Panc1 (cell line): ENCODE data around the gene SNUPN. TPM values are rescaled to one million over a fixed set of nuclear protein-coding genes. Genes with fewer than 3 reads are reported as not detected.

Experiments used
- ATAC-seq: fragments of 200-7000 bp; cut with Tn5 transposase; 2 replicates; pipeline ENCODE4 v1.9.1; 2020; ENCODE audit warnings: mild to moderate bottlenecking, moderate library complexity
- BruUV-seq: library from RNA; stranded (reverse); fragments of 400-500 nt; replicated peaks from 2 replicates; lab custom pipeline; 2021; lab: Mats Ljungman, UMichigan
- CTCF ChIA-PET: fragments of 300-600 bp; sonication (Branson Sonifier 250); formaldehyde crosslinking; loops from one replicate; lab custom pipeline; 2022; ENCODE audit warnings: antibody characterized with exemption; lab: Charles Lee
- POLR2A ChIA-PET: fragments of 300-600 bp; sonication (Branson Sonifier 250); formaldehyde crosslinking; loops from one replicate; lab custom pipeline; 2022; ENCODE audit warnings: antibody characterized with exemption; lab: Charles Lee
- DNase-seq: peaks from one replicate; pipeline ENCODE4 v3.0.0-alpha.2; 2010; ENCODE audit warnings: low read depth, low spot score
- H3K27ac ChIP-seq: 2 replicates; pipeline ENCODE4 v1.5.1; 2011; ENCODE audit warnings: mild to moderate bottlenecking, low read length, inconsistent platforms
- H3K27me3 ChIP-seq: fragments of 200-500 bp; sonication (Bioruptor generic); 2 replicates; pipeline ENCODE4 v1.6.0; 2014; ENCODE audit warnings: low read length, inconsistent platforms; ENCODE audit not compliant: control insufficient read depth, insufficient read depth
- H3K36me3 ChIP-seq: fragments of 200-500 bp; sonication (Bioruptor generic); 2 replicates; pipeline ENCODE4 v1.5.1; 2014; ENCODE audit warnings: inconsistent platforms, mild to moderate bottlenecking, low read length, moderate library complexity; ENCODE audit not compliant: control insufficient read depth, insufficient read depth
- H3K4me1 ChIP-seq: 2 replicates; pipeline ENCODE4 v1.5.1; 2011; ENCODE audit warnings: inconsistent platforms, mild to moderate bottlenecking, low read length, moderate library complexity; ENCODE audit not compliant: control insufficient read depth, insufficient read depth
- H3K4me3 ChIP-seq, 2 experiments: 2 replicates each; pipeline ENCODE4 v1.5.1; 2011 to 2012; ENCODE audit warnings: low read depth in 2 of 2, low read length in 2 of 2, mild to moderate bottlenecking in 2 of 2, inconsistent platforms in 1 of 2, moderate library complexity in 1 of 2
- H3K9me3 ChIP-seq: fragments of 200-500 bp; sonication (Bioruptor generic); 2 replicates; pipeline ENCODE4 v1.5.1; 2014; ENCODE audit warnings: low read depth, mild to moderate bottlenecking, inconsistent platforms, low read length, moderate library complexity; ENCODE audit not compliant: control insufficient read depth, insufficient read depth
- CTCF ChIP-seq: fragments of 450-650 bp; IDR thresholded peaks from 2 replicates; pipeline ENCODE4 v1.5.1; 2017; ENCODE audit warnings: mild to moderate bottlenecking
- POLR2AphosphoS5 ChIP-seq: IDR thresholded peaks from 2 replicates; pipeline ENCODE4 v1.6.1; 2012; ENCODE audit warnings: mild to moderate bottlenecking, low read depth, low read length, moderate library complexity
- REST ChIP-seq, 2 experiments: IDR thresholded peaks; 2 replicates each; pipeline ENCODE4 v1.6.1; 2011 to 2012; ENCODE audit warnings: low read depth in 2 of 2, control low read depth in 1 of 2, low read length in 1 of 2, mild to moderate bottlenecking in 1 of 2, moderate library complexity in 1 of 2; ENCODE audit not compliant: insufficient read depth in 1 of 2
- SIN3A ChIP-seq: IDR thresholded peaks from 2 replicates; pipeline ENCODE4 v1.6.1; 2012; ENCODE audit warnings: low read depth, mild to moderate bottlenecking, low read length, moderate library complexity, borderline replicate concordance; ENCODE audit not compliant: insufficient read depth
- TCF7L2 ChIP-seq: IDR thresholded peaks from 2 replicates; pipeline ENCODE4 v1.6.1; 2011; ENCODE audit warnings: mild to moderate bottlenecking, low read depth, low read length, inconsistent platforms
- in situ Hi-C: cut with HindIII; loops from 2 replicates; pipeline ENCODE4 v1.10.0; 2016; ENCODE audit warnings: low sequenced_read_pairs, low pct_unique_long_range_greater_than_20kb
- intact Hi-C: fragments of 100-400 bp; cut with micrococcal nuclease; formaldehyde crosslinking; loops from one replicate; pipeline ENCODE4 v1.10.0; 2022; ENCODE audit not compliant: unreplicated experiment
- total RNA-seq: library from RNA; stranded (reverse); gene quantifications from one replicate; pipeline ENCODE4 v1.2.1, GENCODE V29; 2021; ENCODE audit not compliant: unreplicated experiment

SNUPN gene
- total RNA-seq, 1 experiment from 2014 or later: 52.1 TPM

GRCh38 chr15:75554717-75555116 is 70.8 kb downstream of the SNUPN start:
- Histone ChIP-seq H3K27ac (no peak overlapping the region), H3K4me3 (no peak overlapping the region), H3K9me3 (no peaks in the 10 kb centered on the region), H3K4me1 (no peaks in the 10 kb centered on the region), H3K36me3 (no peaks in the 10 kb centered on the region), H3K27me3 (no peaks in the 10 kb centered on the region)
- ChIA-PET CTCF (no interaction called here), POLR2A (no interaction called here)
- ATAC-seq: no peak
- no TSS peak for BruUV-seq
- no peak for DNase-seq
- intact Hi-C loops (no loop called here), in situ Hi-C loops (no loop called here)
- TF ChIP-seq CTCF: no peak
- no peak for TF ChIP-seq POLR2AphosphoS5
- TF ChIP-seq TCF7L2: no peak
- no peak for TF ChIP-seq SIN3A
- TF ChIP-seq REST (IDR thresholded peaks at IDR 0.05; ENCODE audit: insufficient read depth in 1 of 2, low read depth in 2 of 2, low read length in 1 of 2): no peak

GRCh38 chr15:75553659-75554058 is 71.9 kb downstream of the SNUPN start:
- ChIA-PET CTCF (no interaction called here), POLR2A (interaction anchor here (1.0 kb wide), 1 partner anchor 29 kb away, joined by 5 read pairs; no protein-coding TSS in a partner anchor)
- intact Hi-C loops: no loop called here

More at GRCh38 chr15:75553659-75554058, 71.9 kb downstream of the SNUPN start:
- Histone ChIP-seq H3K36me3 (no peaks in the 10 kb centered on the region), H3K4me3 (no peak overlapping the region), H3K9me3 (no peaks in the 10 kb centered on the region), H3K27ac (no peak overlapping the region), H3K4me1 (no peaks in the 10 kb centered on the region), H3K27me3 (no peaks in the 10 kb centered on the region)
- TF ChIP-seq POLR2AphosphoS5: no peak
- no peak for TF ChIP-seq SIN3A
- TF ChIP-seq REST (IDR thresholded peaks at IDR 0.05; ENCODE audit: insufficient read depth in 1 of 2, low read depth in 2 of 2, low read length in 1 of 2): no peak
- TF ChIP-seq TCF7L2: no peak
- in situ Hi-C loops: no loop called here
- DNase-seq: no peak
- BruUV-seq: no TSS peak
- no peak for ATAC-seq
